ENCODE measurements around the gene STX10.

The STX10 gene

GRCh38 chr19:13121551-13122274 is 28.5 kb downstream of the STX10 start:
- Histone ChIP-seq H3K4me1 (ENCODE audit: insufficient read depth, low read length) (peaks cover 18% of the 10 kb centered on the region), H3K36me3 (ENCODE audit: insufficient read depth, low read depth, low read length) (peaks cover 35% of the 10 kb centered on the region), H3K9ac (ENCODE audit: low read depth, low read length) (no peak overlapping the region), H3K27ac (ENCODE audit: low read length) (no peak overlapping the region), H3K9me3 (ENCODE audit: insufficient read depth, low read depth, low read length) (no peaks in the 10 kb centered on the region), H3K27me3 (ENCODE audit: insufficient read depth, low read length) (no peaks in the 10 kb centered on the region), H3K4me3 (ENCODE audit: low read length) (no peak overlapping the region)

- Histone ChIP-seq H3K27ac (ENCODE audit: low read length) (no peak overlapping the region), H3K4me3 (ENCODE audit: low read length) (peak overlapping the region; percentile 82; the same call in 1 of the 2 replicates), H3K36me3 (ENCODE audit: insufficient read depth, low read depth, low read length) (peaks cover 28% of the 10 kb centered on the region), H3K9ac (ENCODE audit: low read depth, low read length) (peak overlapping the region; percentile 10; the same call in 1 of the 2 replicates), H3K27me3 (ENCODE audit: insufficient read depth, low read length) (no peaks in the 10 kb centered on the region), H3K4me1 (ENCODE audit: insufficient read depth, low read length) (peaks cover 18% of the 10 kb centered on the region), H3K9me3 (ENCODE audit: insufficient read depth, low read depth, low read length) (no peaks in the 10 kb centered on the region)
These were observed 29.4 kb downstream of the STX10 start for GRCh38 chr19:13120817-13121216.

- peak overlapping the region; percentile 82; the same call in 1 of the 2 replicates for H3K4me3 ChIP-seq (ENCODE audit: low read length)
These were observed 30.1 kb downstream of the STX10 start for GRCh38 chr19:13120031-13120430.

DNA sequence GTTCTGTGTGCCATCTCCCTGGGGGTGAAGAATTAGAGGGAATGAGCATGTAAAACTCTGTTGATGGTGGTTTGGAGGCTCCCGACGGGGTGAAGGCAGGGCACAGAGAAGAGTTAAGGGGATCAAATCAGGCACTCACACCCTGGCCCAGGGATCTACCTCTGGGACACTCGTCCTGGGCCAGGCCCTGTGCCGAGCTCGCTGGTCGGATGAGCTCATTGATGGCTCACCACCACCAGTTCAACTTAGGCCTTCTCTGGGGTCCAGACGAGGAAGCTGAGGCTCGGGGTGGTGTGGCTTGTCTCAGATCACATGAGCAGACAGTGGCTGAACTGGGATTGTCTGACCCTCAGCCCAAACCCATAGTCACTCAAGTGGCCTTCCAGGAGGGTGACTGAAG is 30.5 kb downstream of the STX10 start:
- Histone ChIP-seq H3K9me3 (ENCODE audit: insufficient read depth, low read depth, low read length) (no peaks in the 10 kb centered on the region), H3K4me1 (ENCODE audit: insufficient read depth, low read length) (peaks cover 18% of the 10 kb centered on the region), H3K9ac (ENCODE audit: low read depth, low read length) (peak overlapping the region; percentile 81; the same call in 1 of the 2 replicates), H3K4me3 (ENCODE audit: low read length) (peak overlapping the region; percentile 82), H3K36me3 (ENCODE audit: insufficient read depth, low read depth, low read length) (peaks cover 33% of the 10 kb centered on the region), H3K27me3 (ENCODE audit: insufficient read depth, low read length) (no peaks in the 10 kb centered on the region), H3K27ac (ENCODE audit: low read length) (peak overlapping the region; percentile 32)

More at GRCh38 chr19:13120031-13120430, 30.1 kb downstream of the STX10 start:
- Histone ChIP-seq H3K36me3 (ENCODE audit: insufficient read depth, low read depth, low read length) (peaks cover 29% of the 10 kb centered on the region), H3K4me1 (ENCODE audit: insufficient read depth, low read length) (peaks cover 18% of the 10 kb centered on the region), H3K9me3 (ENCODE audit: insufficient read depth, low read depth, low read length) (no peaks in the 10 kb centered on the region), H3K9ac (ENCODE audit: low read depth, low read length) (peak overlapping the region; percentile 10; the same call in 1 of the 2 replicates), H3K27me3 (ENCODE audit: insufficient read depth, low read length) (no peaks in the 10 kb centered on the region), H3K27ac (ENCODE audit: low read length) (no peak overlapping the region)

DNA sequence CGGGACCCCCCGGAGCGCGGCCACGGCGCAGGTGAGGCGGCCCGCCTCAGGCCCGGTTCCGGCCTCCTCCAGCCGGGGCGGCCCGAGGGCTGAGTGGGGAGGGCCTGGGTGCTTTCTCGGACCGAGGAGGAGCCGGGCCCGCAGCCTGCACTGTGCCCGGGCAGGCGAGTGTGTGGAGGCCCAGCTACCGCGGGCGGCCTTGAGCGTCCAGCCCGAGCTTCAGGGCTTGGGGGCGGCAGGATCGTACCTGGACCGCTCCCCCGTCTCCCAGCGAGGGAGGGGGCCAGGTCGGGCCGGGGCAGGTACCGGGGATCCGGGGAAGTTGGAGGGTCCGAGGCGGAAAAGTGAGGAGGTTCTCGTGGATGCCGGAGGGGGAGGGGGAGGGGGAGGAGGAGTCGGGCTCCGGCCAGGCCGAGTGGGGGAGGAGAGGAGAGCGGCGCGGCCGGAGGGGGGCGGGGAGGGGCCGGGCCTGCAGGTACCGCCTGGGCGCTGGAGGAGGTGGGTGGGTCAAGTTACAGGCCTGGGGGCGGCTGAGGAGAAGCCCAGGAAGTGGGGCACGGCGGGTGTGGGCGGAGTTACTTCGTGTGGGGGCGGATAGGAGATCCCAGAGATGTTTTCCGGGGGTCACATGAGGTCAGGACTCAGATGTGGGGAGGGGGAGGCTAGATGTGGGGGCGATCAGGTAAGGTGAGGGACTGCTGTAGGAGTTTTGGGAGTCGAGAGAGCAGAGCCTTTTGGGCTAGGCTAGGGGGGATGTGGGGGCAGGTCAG is 31.6 kb downstream of the STX10 start:
- H3K9ac ChIP-seq (ENCODE audit: low read depth, low read length): peak overlapping the region; percentile 95
- peaks cover 36% of the 10 kb centered on the region for H3K36me3 ChIP-seq (ENCODE audit: insufficient read depth, low read depth, low read length)
- H3K4me3 ChIP-seq (ENCODE audit: low read length): peak overlapping the region; percentile 82
- H3K9me3 ChIP-seq (ENCODE audit: insufficient read depth, low read depth, low read length): no peaks in the 10 kb centered on the region
- H3K27me3 ChIP-seq (ENCODE audit: insufficient read depth, low read length): no peaks in the 10 kb centered on the region
- peaks cover 18% of the 10 kb centered on the region for H3K4me1 ChIP-seq (ENCODE audit: insufficient read depth, low read length)
- H3K27ac ChIP-seq (ENCODE audit: low read length): peak overlapping the region; percentile 80

GRCh38 chr19:13117772-13118423 is 32.3 kb downstream of the STX10 start, which contains the start of gene NACC1:
Gene NACC1, plus strand, starts transcription at chr19:13118264. Its CDS starts 16,944 bp downstream, at chr19:13135208.
- peak within 1 kb of the TSS; percentile 95 for H3K4me3 ChIP-seq (ENCODE audit: low read length)
- peaks cover 18% of the 10 kb centered on the region for H3K4me1 ChIP-seq (ENCODE audit: insufficient read depth, low read length)
- H3K36me3 ChIP-seq (ENCODE audit: insufficient read depth, low read depth, low read length): peaks cover 41% of the 10 kb centered on the region
- H3K27ac ChIP-seq (ENCODE audit: low read length): peak within 1 kb of the TSS; percentile 80
- no peaks in the 10 kb centered on the region for H3K27me3 ChIP-seq (ENCODE audit: insufficient read depth, low read length)
- peak within 1 kb of the TSS; percentile 95 for H3K9ac ChIP-seq (ENCODE audit: low read depth, low read length)
- H3K9me3 ChIP-seq (ENCODE audit: insufficient read depth, low read depth, low read length): no peaks in the 10 kb centered on the region

DNA sequence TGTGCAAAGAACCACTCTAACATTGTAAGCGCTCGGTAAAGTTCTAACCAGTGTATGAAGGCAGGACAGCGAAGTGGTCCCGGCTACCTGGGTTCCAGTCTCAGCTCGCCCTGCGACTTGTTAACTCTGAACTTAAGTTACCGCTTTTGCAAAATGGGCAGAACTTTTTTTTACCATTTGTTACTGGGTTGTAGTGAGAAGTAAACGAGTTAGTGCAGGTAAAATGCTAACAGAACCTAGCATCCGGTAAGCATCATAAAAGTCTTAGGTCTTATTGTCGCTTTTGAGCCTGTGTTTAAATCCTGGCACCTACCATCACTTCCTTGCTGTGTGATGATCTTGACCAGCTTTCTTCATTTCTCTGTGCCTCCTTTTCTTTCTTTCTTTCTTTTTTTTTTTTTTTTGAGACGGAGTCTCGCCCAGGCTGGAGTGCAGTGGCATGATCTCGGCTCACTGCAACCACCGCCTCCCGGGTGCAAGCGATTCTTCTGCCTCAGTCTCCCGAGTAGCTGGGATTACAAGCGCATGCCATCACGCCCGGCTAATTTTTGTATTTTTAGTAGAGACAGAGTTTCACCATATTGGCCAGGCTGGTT is 32.9 kb downstream of the STX10 start:
- Histone ChIP-seq H3K36me3 (ENCODE audit: insufficient read depth, low read depth, low read length) (peaks cover 47% of the 10 kb centered on the region), H3K9ac (ENCODE audit: low read depth, low read length) (peak overlapping the region; percentile 94; the same call in 1 of the 2 replicates), H3K9me3 (ENCODE audit: insufficient read depth, low read depth, low read length) (no peaks in the 10 kb centered on the region), H3K4me3 (ENCODE audit: low read length) (peak overlapping the region; percentile 95), H3K27me3 (ENCODE audit: insufficient read depth, low read length) (no peaks in the 10 kb centered on the region), H3K27ac (ENCODE audit: low read length) (no peak overlapping the region), H3K4me1 (ENCODE audit: insufficient read depth, low read length) (peaks cover 18% of the 10 kb centered on the region)

DNA sequence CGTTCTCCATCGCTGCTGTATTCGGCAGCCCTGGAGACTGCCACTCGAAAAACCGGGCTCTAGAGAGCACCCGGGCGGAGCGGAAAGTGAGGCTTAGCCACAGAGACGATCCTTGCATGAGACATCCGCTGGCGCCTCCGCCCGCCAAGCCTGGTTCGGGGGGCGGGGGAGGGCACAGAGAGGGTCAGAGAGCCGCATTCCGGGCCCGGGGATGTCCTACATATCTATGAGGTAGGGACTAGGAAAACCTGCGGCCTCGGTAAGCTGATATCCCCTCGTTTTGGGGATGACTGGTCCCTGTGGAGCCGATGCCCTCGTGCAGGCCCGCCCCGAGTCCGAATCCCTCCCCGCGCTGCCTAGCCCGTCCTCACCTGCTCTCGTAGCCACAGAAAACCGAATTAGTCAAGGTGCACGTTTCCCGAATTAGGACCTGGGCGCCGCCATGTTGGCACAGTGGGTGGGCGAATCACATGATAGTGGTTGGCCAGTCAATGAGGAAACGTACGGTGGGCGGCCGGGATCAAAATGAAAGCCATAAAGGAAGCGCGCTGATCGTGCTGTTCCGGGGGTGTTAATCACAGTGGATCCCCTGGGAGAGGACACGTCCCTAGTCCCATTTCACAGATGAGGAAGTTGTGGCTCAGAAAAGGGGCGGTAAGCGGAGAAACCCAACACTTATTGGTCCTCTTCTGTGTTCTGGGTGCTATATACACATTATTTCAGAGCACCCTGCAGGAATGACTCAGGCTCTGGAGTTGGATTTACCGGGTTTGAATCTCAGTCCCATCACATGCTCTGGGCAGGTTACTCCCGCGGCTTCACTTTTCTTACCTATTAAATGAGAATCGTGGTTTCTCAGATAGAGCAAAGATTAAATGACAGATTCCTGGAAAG is 33.6 kb downstream of the STX10 start, which contains the start of gene TRMT1:
Gene TRMT1, minus strand, starts transcription at position 459 of the 894 bp plus-strand sequence. Its CDS starts 341 bp downstream, at position 118.
- Histone ChIP-seq H3K36me3 (ENCODE audit: insufficient read depth, low read depth, low read length) (peaks cover 40% of the 10 kb centered on the region), H3K9ac (ENCODE audit: low read depth, low read length) (peak within 1 kb of the TSS; percentile 94), H3K27ac (ENCODE audit: low read length) (no peak within 1 kb of the TSS), H3K27me3 (ENCODE audit: insufficient read depth, low read length) (no peaks in the 10 kb centered on the region), H3K4me3 (ENCODE audit: low read length) (peak within 1 kb of the TSS; percentile 95), H3K9me3 (ENCODE audit: insufficient read depth, low read depth, low read length) (no peaks in the 10 kb centered on the region), H3K4me1 (ENCODE audit: insufficient read depth, low read length) (peaks cover 18% of the 10 kb centered on the region)

DNA sequence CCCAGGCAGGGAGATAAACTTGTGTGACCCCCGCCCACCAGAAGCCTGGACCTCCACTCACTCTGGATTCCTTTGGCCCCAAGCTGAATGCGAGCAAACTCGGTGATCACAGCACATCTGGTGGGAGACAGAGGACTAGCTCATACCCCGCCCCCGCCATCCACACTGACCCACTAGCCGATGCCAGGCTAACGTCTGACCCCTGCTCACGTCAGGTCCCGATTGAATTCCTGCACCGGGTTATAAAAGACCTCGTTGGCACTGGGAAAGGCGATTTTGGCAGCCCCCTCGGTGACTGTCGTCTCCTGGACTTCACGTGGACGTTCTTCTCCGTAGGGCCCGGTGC is 34.3 kb downstream of the STX10 start:
- Histone ChIP-seq H3K27me3 (ENCODE audit: insufficient read depth, low read length) (no peaks in the 10 kb centered on the region), H3K4me3 (ENCODE audit: low read length) (peak overlapping the region; percentile 95), H3K9me3 (ENCODE audit: insufficient read depth, low read depth, low read length) (no peaks in the 10 kb centered on the region), H3K27ac (ENCODE audit: low read length) (no peak overlapping the region), H3K4me1 (ENCODE audit: insufficient read depth, low read length) (peaks cover 18% of the 10 kb centered on the region), H3K36me3 (ENCODE audit: insufficient read depth, low read depth, low read length) (peaks cover 36% of the 10 kb centered on the region), H3K9ac (ENCODE audit: low read depth, low read length) (peak overlapping the region; percentile 94)

DNA sequence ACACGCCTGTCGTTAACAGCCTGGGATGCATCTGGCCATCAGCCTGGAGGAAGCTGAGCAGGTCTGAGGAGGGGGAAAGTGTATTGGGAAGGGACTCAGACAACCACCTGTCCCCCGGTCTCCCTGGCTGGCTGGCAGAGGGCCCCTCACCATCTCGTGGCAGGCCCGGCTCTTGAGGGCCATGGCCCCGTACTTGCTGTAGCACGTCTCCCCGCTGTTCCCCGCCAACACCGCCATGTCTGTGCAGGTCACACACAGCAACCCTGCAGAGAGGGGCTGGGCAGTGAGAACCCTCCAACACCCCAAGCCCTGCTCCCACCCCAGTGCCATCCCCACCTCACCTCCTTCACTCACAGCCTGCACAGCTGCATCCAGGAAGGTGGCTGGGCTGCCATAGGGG is 37.6 kb downstream of the STX10 start:
- no peaks in the 10 kb centered on the region for H3K9me3 ChIP-seq (ENCODE audit: insufficient read depth, low read depth, low read length)
- H3K27ac ChIP-seq (ENCODE audit: low read length): no peak overlapping the region
- no peaks in the 10 kb centered on the region for H3K27me3 ChIP-seq (ENCODE audit: insufficient read depth, low read length)
- no peak overlapping the region for H3K4me3 ChIP-seq (ENCODE audit: low read length)
- no peak overlapping the region for H3K9ac ChIP-seq (ENCODE audit: low read depth, low read length)
- no peaks in the 10 kb centered on the region for H3K4me1 ChIP-seq (ENCODE audit: insufficient read depth, low read length)
- H3K36me3 ChIP-seq (ENCODE audit: insufficient read depth, low read depth, low read length): peaks cover 43% of the 10 kb centered on the region
